HG02759 (cell line): Measurements from ENCODE around the gene SYT8.
"Not testable (repeated sequence)": the region's sequence is repeated elsewhere in the genome, so short reads cannot be mapped to it uniquely, and the experiment has no call there.

ENCODE experiments used
- ATAC-seq: cut with Tn5 transposase; IDR thresholded peaks from one replicate; pipeline ENCODE4 v1.9.1; 2021; ENCODE audit warnings: mild to moderate bottlenecking, moderate library complexity; ENCODE audit not compliant: unreplicated experiment

Gene SYT8

GRCh38 chr11:1871531-1871930 is 36.7 kb downstream of the SYT8 start:
- no peak for ATAC-seq

GRCh38 chr11:1872267-1872985 is 37.6 kb downstream of the SYT8 start:
- no peak for ATAC-seq

GRCh38 chr11:1873048-1873812 is 38.4 kb downstream of the SYT8 start:
- no peak for ATAC-seq

- not testable (repeated sequence) for ATAC-seq
These were observed 39.0 kb downstream of the SYT8 start for GRCh38 chr11:1873813-1874150.

GRCh38 chr11:1874441-1875092 is 39.8 kb downstream of the SYT8 start:
- not testable (repeated sequence) for ATAC-seq

- no peak for ATAC-seq
These were observed 40.5 kb downstream of the SYT8 start for GRCh38 chr11:1875093-1875850.

- ATAC-seq: not testable (repeated sequence)
These were observed 41.1 kb downstream of the SYT8 start for GRCh38 chr11:1875851-1876301.

GRCh38 chr11:1876361-1877063 is 41.7 kb downstream of the SYT8 start:
- ATAC-seq: no peak

- ATAC-seq: no peak
These were observed 42.7 kb downstream of the SYT8 start for GRCh38 chr11:1877211-1878136.

GRCh38 chr11:1878137-1879031 is 43.6 kb downstream of the SYT8 start:
- ATAC-seq: no peak

- no peak for ATAC-seq
These were observed 44.7 kb downstream of the SYT8 start for GRCh38 chr11:1879342-1879940.

GRCh38 chr11:1879941-1880720 is 45.3 kb downstream of the SYT8 start:
- no peak for ATAC-seq

GRCh38 chr11:1880746-1881441 is 46.1 kb downstream of the SYT8 start:
- ATAC-seq: no peak

- ATAC-seq: no peak
These were observed 46.9 kb downstream of the SYT8 start for GRCh38 chr11:1881442-1882264.

- ATAC-seq: peak; percentile 80
These were observed 47.8 kb downstream of the SYT8 start for GRCh38 chr11:1882265-1883238.
